GM12801 (cell line): ENCODE measurements around the gene CHAC1.

Experiments used
- TF ChIP-seq, protein P1 (sequence below): IDR thresholded peaks from one replicate; pipeline ENCODE4 v1.5.1; 2011; ENCODE audit warnings: control low read depth; ENCODE audit not compliant: insufficient read length; ENCODE audit errors: extremely low read depth

CHAC1 gene

DNA sequence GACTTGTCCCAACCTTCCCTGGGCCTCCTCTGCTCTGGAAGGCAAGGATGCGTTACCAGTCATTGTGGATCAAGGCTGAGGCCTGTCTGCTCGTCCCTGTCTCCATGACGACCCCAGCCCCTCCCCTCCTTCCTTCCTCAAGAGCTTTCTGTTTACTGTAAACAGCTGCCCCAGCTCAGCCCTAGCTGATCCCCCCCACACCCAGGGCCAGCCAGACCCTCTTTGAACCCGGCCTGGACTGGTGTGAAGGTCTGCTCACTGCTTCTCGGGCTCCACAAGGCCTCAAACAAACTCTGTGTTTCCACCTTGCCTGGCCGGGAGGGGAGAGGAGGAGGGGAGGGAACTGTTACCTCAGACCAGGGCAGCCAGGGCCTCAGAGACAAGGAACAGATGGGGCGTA is 42.1 kb upstream of the CHAC1 start:
- TF ChIP-seq, protein P1, sequence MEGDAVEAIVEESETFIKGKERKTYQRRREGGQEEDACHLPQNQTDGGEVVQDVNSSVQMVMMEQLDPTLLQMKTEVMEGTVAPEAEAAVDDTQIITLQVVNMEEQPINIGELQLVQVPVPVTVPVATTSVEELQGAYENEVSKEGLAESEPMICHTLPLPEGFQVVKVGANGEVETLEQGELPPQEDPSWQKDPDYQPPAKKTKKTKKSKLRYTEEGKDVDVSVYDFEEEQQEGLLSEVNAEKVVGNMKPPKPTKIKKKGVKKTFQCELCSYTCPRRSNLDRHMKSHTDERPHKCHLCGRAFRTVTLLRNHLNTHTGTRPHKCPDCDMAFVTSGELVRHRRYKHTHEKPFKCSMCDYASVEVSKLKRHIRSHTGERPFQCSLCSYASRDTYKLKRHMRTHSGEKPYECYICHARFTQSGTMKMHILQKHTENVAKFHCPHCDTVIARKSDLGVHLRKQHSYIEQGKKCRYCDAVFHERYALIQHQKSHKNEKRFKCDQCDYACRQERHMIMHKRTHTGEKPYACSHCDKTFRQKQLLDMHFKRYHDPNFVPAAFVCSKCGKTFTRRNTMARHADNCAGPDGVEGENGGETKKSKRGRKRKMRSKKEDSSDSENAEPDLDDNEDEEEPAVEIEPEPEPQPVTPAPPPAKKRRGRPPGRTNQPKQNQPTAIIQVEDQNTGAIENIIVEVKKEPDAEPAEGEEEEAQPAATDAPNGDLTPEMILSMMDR: no peak

DNA sequence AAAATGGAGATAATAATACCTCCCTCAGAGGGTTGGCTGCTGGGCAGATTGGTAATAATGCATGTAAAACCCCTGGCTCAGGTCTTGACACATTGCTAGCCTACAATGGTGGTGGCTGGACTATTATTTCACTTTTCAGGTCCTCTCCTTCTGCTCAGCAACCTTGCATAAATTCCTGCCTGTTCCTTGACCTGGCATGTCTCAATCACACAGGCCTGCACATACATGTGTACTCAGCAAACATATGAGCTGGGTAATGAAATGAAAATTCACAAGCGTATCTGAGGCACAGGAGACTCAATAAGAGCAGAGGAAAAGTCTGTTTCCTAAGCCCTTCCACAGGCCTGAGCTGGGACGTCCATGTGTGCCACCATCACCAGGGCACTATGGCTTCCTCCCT is 41.6 kb upstream of the CHAC1 start:
- TF ChIP-seq, protein P1: no peak

DNA sequence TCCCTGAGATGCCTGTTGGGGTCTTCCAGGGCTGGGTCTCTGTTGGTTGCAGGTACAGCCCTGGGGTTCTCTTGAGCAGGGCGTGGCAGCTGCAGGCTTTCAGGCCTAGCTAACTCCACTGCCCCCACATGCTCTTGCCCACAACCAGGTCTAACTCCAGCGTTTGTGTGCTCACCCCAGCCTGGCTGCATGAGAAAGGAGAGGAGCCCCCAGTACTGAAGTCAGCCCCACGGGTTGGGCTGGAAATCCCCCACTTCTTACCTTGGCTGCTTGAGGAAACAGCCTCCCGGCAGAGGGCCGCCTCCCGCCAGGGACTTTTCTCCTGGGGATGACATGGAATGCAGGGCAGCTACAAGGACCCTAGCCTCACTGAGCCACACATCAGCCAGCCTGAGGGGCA is 40.8 kb upstream of the CHAC1 start:
- TF ChIP-seq, protein P1: no peak

DNA sequence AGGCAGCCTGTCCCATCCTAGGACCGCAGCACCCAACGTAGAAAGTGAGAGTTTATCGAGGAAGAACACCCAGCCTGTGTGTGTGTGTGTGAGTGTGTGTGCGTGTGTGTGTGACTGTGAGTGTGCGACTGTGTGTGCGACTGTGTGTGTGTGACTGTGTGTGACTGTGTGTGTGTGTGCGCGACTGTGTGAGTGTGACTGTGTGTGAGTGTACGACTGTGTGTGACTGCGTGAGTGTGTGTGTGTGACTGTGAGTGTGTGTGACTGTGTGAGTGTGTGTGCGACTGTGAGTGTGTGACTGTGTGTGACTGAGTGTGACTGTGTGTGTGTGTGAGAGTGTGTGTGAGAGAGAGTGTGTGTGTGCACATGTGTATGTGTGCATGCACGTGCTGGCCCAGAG is 39.3 kb upstream of the CHAC1 start:
- TF ChIP-seq, protein P1: no peak

DNA sequence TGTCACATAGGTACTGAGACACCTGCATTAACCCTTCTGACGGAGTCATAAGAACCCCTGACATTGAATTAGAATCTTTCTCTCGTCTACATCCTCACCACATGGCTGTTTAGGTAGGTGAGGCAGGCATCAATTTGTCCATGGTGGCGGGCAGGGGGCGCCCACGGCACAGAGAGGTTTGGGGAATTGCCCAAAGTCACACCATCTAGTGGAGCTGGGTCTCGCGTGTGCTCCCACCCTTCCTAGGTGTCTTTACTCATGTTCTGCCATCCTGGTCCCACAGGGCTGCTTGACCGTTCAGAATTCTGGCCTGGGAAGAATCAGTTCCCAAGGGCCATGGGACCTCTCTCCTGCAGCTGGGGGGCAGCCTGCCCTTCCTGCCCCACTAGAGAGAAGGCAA is 38.8 kb upstream of the CHAC1 start:
- TF ChIP-seq, protein P1: no peak

DNA sequence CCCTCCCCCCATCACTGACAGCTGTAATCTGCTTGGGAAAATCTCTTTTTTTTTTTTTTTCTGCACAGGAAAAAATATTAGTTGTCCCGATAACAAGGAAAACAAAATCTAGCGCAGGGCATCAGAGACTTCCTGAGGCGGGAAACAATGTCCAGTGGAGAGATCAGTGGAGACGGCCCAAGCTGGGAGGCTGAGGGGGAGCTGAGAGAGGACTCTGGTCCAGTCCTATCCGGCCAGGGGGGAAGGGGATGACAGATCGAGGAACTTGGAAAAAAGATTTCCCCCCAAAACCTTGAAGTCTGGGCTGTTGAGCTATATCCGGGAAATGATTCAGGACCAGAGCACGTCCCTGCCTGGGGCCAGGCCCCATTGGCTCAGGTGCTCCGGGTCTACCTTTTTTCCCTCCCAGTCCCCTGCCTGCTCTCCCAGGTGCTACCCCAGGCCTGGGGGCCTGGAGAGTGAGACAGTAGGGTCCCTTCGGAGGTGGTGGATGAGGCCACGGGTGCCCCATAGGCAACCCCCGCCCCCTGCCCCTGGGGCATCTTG is 38.1 kb upstream of the CHAC1 start:
- TF ChIP-seq, protein P1: no peak

DNA sequence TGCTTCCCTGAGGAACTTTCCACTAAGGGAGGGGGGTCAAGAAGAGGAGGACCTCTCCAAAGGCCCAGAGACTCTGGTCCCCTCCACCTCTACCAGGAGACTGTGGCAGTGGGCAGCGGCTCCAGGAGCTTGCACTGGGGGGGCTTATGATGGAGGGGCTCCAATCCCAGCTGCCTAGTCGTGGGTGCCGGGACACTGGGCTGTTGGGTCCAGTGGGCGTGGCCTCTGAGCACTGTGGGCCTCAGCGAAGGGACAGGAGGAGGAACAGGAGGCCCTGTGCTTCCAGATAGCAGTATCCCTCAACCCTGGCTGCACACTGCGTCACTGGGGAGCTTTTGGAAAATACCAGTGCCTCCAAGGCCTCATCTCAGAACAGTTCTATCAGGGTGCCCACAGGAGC is 37.6 kb upstream of the CHAC1 start:
- TF ChIP-seq, protein P1: no peak

DNA sequence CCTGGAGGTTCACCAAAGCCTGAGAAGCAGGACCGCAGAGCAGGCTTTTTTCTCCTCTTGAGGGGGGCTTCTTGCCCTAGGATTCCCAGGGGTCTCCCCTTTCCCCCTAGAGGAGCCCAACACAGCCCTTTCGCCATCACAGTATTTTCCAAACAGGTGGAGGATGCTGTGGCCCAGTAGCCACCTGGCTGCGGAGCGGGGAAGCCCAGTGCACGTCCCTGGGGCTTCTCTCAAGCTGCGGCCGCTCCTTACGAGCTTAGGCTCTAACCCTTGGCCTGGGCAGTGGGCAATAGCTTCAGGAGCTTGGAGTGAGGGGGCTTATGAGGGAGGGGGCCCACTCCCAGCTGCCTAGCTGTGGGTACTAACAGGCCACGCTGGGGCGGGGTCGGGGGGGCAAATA is 35.7 kb upstream of the CHAC1 start:
- TF ChIP-seq, protein P1: no peak
